ENCODE data around the gene UPF3B. TPM values are rescaled to one million over a fixed set of nuclear protein-coding genes. Genes with fewer than 3 reads are reported as not detected.

The UPF3B gene
- total and polyA plus RNA-seq, 9 of the 15 experiments (the other 6 are each of a cell fraction or from before 2014, with no cell fraction given), result 17.6 to 57.0 (median 32.3) TPM

- TF ChIP-seq ZNF778 (CRISPR knock-in tag; IDR thresholded peaks at IDR 0.05) (no peak), MECOM (CRISPR knock-in tag; IDR thresholded peaks at IDR 0.05) (no peak), NFYB (IDR thresholded peaks at IDR 0.05; ENCODE audit: extremely low read depth, insufficient read length) (peak; percentile 81), MLX (CRISPR knock-in tag; conservative IDR thresholded peaks at IDR 0.05) (no peak), FOSL1 (tag; conservative IDR thresholded peaks at IDR 0.05) (no peak), NCOR1 (IDR thresholded peaks at IDR 0.05) (no peak), ZC3H8 (IDR thresholded peaks at IDR 0.05) (no peak), ATF7 (IDR thresholded peaks at IDR 0.05) (no peak), ZNF165 (CRISPR knock-in tag; IDR thresholded peaks at IDR 0.05; ENCODE audit: borderline replicate concordance) (no peak), RBM15 (IDR thresholded peaks at IDR 0.05; ENCODE audit: insufficient read depth, low read length) (no peak), ZBTB43 (CRISPR knock-in tag; IDR thresholded peaks at IDR 0.05) (no peak), ZNF639 (CRISPR knock-in tag; conservative IDR thresholded peaks at IDR 0.05 in 1 of 2, IDR thresholded peaks at IDR 0.05 in 1 of 2) (0 out of 4 replicates have a peak, but pooled peaks of 1 of the 2 experiments have one; percentile 35), NEUROD1 (IDR thresholded peaks at IDR 0.05; ENCODE audit: borderline replicate concordance, low read depth, low read length, partially characterized antibody) (no peak), BRF1 (IDR thresholded peaks at IDR 0.05; ENCODE audit: borderline replicate concordance, extremely low read depth, insufficient read length) (no peak), RNF219 (CRISPR knock-in tag; IDR thresholded peaks at IDR 0.05) (no peak), PHF8 (IDR thresholded peaks at IDR 0.05; ENCODE audit: borderline replicate concordance, low read length) (no peak)
These were observed 33.0 kb upstream of the UPF3B start (continued) for GRCh38 chrX:119885554-119886428.
